HPDE6-E6E7 (cell line): ENCODE measurements around the gene FOSL2.

ENCODE experiments used
- DNase-seq: peaks from one replicate; pipeline ENCODE4 v3.0.0; 2011; ENCODE audit warnings: missing footprints; ENCODE audit errors: extremely low spot score

Gene FOSL2

DNA sequence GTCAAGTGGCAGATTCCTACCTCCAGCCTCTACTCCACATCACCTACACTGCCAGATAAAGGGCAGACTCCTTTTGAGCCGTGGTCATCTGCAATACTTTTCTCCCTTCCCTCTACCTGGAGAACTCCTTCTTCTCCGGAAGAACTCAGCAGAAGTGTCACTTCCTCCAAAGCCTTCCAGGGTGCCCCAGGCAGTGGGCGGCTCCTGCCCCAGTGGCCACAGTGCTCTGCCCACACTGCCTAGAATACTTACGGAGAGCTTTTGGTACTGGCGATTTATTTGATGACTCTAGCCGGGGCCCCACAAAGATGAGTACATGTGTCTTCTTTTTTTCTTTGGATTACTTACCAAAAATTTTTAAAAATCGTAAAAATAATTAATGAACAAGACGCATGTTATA lies 39.7 kb downstream of the FOSL2 start:
- DNase-seq, result no peak

DNA sequence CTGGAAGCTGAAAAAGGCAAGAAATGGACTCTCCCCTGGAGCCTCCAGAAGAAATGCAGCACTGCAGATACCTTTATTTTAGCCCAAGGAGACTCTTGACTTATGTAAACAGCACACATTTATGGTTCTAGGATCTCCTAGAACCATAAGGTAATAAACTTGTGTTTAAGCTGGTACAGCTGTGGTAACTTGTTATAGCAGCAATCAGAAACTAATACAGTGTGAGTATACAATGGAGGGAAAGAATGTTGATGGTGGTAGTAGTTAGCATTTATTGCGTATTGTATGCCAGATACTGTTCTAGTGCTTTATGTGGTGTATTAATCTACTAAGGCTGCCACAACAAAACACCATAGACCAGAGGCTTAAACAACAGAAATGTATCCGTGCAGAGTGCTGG lies 40.6 kb downstream of the FOSL2 start:
- DNase-seq, result no peak

DNA sequence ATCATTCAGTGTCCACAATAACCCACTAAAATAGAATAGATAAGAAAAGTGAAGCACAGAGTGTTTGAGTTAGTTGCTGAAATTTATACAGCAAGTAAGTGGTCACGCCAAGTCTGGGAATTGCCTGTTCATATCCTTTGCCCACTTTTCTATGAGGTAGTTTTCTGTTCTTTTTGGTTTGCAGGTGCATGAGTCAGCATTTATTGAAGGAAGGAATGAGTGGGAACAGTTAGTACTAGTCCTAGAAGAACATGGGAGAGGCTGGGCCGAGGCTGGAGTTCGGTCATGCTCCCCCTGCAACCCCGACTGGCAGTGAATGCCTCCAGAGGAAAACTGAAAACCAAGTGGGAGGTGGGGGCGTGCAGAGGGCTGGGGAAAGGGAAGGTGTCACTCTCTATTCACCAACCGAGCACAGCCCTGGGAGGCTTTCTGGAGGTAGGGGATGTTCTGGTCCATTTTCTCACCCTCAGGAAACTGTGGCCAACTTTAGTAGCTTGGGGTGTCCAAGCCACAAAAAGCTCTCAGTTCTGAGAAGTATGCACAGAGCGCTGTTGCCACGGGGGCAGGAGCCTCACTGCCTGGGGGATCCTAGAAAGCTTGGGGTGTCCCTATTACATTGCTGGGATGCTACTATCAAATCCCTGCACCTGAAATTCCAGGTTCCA lies 41.4 kb downstream of the FOSL2 start:
- DNase-seq, result no peak

DNA sequence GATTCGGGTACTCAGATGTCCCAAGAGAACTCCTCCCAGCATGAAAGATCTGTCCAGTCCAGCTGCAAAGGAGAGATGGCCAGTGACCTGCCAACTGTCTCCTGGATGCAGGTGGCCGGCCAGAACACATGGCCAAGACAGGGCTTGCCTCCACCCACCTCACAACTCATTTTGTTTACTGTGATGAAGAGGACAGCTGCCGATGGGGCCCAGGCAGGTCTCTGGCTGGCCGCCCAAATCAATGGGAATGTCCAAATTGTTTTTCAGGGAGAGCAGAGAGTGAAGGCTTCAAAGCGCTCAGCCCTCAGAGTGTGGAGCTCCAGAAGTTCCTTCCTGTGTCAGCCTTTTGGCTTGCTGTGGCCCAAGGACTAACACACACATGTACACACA lies 41.9 kb downstream of the FOSL2 start:
- no peak for DNase-seq

DNA sequence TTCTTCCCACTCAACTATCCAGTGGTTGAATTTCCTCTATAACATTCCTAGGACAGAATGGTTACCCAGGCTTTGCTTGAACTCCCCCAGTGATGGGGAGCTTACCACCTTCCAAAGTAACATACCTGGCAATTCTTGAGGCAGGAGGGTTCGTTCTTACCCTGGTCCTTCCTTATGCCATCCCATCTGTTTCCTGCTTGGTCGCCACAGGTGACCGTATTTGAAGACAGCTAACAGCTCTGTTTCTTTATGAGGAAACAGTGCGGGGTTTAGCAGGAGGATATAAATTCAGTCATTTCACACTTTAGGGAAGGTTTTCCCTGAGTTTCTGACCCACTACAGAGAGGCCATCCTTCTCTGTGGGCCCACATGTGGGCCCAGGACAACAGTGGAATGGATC lies 42.6 kb downstream of the FOSL2 start:
- no peak for DNase-seq

DNA sequence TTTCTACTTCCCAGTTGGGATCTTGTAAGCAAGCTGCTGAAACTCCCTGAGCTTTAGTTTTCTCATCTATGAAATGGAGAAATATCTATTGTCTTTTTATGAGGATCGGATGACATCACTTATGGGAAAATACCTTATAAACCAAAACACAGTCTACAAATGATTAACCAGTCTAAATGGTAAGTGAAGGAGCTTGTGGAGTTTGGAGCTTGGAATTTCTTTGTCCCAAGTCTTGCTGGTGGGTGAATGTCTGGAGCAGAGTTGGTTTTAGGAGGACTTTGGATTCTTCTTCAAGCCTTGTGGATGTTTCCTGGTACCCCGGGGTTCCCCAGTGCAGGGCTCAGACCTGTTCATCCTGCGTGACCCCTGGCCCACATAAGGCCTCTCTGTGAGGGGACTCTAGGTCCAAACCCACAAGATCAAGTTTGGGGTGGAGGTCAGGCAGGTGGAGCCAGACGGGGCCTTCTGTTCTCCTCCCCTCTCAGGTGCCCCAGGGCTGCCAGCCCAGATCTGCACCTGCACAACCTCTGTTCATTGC lies 43.2 kb downstream of the FOSL2 start:
- no peak for DNase-seq

DNA sequence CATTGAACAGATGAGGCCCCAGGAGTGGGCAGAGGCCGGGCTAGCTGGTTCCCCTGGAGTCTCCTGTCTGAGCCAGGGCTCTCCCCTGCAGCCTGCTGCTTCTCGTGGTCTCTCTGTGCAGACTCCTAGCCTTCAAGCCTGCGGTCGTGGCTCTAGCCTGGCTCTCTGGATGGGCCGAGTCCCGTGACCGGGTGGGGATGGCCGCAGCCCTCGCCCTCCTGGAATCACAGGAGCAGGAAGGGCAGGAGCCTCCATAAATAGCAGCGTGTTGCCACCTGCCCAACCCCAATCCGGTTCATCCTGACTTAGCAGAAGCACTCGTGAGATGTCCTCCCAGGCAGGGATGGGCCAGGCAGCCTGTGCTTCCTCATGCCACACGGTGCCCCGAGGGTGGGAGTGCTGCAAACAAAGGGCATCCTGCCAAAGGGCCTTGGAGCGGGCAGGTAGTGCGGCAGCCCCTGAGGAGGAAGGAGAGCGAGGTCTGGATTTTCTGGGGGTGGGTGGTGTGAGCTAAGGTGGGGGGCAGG lies 43.9 kb downstream of the FOSL2 start:
- DNase-seq, result peak; percentile 95

DNA sequence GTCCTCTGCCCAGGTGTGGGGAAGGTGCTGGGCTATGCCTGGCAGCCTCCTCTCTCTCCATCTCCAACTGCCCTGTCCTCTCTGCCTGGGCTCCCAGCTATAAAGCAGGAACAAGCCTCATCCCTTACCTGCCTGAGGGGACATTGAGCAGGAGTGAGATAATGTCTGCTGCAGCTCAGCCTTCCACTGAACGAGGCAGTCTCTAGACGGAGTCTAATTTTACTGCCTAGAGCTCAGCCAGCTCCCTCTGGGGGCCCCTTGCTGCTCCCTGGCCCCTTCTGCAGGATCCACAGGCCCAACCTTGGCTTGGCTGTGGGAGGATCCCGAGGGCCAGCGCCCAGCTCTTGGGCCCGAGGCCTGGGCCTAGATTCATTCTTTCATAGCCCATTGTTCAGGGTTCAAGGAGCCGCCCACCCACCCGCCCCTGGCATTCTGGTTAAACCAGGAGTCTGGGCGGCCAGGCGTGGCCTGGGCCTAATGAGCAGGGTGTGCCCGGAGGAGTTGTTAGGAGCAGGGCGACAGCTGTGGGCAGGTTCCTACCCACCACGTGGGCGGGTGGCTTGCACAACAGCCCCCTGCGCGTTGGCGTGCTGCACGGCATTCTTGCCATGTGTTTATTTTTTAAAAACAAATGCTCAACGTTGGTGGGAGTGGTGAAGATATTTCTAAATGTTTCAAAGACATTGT lies 44.6 kb downstream of the FOSL2 start:
- peak; percentile 74 for DNase-seq

DNA sequence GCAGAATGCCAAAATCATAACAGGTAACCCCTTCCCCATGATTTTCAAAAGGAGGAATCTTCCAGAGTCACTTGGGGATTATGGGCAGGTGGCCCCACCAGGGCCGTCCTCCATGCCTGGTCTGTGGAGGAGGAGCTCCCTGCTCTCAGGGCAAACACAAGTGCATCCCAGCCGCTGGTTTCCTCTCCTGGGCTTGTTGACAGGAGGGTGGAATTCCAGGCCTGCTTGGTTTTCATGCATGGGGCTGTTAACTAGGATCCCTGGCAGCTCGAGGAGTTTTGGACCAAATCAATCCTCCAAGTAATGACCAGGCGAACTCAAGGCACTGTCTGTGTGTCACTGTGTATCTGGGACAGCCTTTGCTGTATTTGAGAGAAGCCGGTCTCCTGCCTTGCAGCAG lies 45.3 kb downstream of the FOSL2 start:
- DNase-seq, result no peak

DNA sequence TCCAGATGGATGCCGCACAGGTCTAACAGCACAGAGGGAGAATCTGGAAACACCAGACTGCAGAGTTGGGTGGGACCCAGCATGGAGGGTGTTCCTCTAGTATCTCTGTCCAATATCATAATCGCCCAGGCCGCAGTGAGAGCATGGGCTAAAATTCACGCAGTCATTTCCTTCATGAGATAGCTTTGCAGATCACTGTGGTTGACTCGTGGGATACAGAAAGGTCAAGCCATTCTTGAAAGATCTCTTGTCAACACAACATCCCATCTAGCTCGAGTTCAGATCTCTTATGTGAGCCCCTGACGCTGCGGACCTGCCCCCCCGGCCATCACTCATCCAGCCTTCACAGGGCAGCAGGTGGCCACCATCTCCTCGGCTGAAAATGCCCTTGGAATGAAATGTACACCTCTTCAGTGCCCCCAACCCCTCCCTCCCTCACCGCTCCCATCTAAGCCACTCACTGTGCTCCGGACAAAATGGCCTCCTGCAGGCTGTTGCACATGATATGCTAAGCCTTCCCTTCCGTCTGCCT lies 45.9 kb downstream of the FOSL2 start:
- no peak for DNase-seq

DNA sequence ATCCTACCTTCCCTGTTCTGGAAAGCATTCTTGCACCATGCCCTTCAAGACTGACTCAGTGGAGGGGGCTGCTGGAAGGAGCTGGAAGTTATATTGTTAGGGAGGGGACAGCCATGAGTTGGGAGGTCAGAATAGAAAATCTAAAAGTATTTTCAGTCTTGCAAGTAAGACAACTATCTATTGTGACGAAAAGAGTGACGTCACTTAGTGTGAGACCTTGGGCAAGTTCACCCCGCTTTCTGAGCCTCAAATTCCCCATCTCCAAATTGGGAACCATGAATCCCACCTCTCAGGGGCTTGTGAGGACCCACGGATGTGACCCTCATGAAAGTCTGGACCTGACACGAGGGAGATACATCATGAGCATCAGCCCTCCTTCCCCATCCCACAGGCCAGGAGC lies 46.5 kb downstream of the FOSL2 start:
- no peak for DNase-seq

DNA sequence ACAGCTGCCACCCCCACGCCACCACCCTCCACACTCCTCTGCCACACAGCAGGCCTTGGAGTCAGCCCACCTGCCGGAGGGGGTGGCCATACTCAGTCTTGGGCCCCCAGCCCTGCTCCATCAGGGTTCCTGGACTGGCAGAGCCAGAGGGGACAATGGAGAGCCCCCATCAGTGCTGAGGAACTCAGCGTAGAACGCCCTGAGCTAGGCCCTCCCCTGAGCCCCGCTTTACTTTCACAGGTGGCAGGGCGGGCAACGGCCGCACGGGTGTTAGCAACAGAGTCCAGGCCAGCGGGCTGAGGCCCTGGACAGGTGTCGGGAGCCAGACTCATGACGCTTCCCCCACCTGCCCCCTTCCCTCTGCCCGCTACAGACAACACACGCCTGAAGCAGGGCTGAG lies 47.1 kb downstream of the FOSL2 start:
- no peak for DNase-seq

DNA sequence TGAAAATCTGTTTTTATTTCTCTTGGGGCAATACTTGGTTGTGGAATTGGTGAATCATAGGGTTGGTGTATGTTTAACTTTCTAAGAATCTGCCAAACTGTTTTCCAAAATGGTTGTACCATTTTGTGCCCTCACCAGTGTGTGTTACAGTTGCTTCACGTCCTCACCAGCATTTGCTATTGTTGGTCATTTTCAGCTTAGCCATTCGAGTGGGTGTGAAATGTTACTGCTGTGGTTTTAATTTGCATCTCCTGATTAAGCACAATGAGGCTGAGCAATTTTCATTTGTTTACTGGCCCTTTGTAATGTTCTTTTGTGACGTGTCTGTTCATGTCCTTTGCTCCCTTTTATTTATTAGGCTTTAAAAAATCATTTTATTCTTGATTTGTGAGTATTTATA lies 49.7 kb downstream of the FOSL2 start:
- DNase-seq, result no peak

DNA sequence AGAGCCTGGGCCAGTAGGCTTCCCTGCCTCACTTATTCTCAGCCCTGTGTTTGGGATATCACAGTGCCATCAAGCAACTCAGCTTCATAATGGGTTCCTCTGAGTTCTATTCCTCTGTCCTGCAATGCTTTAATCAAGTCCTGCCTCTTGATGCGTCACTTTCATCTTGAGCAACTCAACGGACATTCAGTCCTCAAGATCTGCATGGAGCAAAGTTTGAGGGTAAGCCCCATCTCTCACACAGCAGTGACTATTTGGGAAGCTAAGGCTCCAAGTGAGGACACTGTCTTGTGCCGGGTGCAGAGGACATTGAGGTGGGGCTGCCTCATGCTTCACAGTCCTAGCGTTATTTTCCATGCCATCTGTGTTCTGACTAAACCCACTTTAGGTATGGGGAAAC lies 52.3 kb downstream of the FOSL2 start:
- DNase-seq, result no peak

DNA sequence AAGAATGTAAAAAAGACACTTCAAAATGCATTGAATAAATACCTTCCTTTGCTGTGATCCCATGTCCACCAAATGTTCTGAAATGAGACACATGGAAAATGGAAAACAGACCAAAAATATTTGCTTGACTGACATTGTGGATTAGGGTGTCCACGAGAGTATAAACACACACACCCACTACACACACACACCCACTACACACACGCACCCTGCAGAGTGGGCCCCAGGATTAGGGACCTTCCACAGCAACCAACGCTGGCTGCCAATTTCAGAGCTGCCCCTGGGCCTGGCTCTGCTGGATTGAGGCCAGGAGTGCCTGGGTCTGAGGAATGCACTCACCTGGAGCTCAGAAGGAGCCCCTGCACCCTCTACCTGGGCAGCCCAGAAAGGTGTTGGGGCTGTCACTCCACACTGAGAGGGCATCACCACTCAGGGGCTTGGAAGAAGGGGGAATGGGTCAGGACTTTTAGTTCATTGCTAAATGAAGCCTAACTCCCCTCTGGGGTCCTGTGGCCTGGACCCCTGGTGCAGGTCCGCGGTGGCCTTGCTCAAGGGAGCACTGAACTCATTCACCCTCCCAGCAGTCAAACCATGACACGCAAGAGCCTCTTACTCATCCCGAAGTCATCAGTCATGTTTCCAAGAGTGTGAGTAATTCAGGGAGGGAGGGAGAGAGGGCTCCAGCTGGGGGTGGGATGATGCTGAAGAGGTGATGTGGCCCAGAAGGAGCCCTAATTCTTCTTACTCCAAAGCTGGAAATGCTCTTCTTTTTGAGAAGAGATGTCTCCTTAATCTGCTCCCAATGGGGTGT lies 53.0 kb downstream of the FOSL2 start:
- DNase-seq, result peak; percentile 90

DNA sequence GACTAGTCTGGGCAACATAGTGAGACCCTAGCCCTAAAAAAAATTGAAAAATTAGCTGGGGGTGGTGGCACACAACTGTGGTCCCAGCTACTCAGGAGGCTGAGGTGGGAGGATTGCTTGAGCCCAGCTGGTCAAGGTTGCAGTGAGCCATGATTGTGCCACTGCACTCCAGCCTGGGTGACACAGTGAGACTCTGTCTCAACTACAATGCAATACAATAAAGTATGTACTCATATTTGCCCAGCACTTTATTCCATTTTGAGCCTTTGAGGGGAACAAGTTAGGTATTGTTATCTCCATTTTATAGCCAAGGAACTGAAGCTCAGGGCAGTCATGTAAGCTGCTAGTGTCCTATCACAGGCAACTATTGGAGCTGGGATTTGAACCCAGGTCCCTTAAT lies 53.9 kb downstream of the FOSL2 start:
- DNase-seq, result no peak

DNA sequence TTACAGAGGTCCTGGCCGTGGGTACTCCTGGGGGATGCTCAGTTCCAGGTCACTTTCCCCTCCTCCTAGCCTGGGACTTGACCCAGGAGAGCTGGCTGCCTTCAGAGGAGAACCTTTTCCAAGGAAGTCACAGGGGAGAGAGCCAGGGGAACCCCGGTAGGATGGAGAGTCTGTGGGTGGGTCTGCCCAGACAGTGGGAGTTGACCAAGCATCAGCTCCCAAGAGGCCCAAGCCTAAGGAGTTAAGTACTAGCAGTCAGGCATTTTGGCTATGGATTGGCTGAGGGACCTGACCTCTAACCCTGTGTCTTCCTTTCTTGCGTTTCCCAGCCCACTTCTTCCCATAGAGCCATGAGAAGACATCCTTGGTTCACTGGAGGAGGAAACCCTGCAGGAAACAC lies 54.4 kb downstream of the FOSL2 start:
- no peak for DNase-seq

DNA sequence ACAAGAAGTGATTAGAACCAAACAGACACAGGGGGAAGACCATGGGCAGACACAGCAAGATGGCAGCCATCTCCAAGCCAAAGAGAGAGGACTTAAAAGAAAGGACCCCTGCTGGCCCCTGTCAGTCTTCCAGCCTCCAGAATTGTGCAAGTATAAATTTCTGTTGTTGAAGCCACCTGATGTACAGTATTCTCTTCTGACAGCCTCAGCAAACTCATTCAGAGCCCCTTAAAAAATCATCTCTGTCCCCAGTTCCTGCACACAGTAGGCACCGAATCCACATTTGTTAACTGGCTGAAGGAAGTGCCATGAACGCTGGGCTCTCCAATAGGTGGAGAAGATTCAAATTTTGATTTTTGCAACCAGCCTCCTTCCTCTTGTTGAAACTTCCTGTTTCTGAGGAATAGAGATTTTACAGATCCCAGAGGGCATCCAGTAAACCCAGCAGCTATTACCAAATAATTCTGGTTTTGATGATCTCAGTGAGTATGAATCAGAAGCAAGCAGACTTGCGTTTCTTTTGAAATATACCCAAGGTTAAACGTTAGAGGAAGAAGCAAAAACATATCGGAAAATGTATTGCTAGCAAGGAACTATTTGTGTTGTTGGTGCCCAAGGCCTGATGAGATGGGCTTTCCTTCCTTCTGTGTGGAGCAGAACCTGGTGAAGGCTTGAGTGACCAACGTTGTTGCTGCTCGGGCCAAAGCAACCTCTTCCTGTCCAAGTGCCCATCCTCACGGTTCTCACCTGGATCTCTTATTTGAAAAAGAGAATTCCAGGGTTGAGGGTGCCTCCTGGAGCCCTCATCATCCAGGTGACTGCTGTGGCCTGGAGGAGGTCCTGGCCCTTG lies 55.5 kb downstream of the FOSL2 start:
- no peak for DNase-seq

DNA sequence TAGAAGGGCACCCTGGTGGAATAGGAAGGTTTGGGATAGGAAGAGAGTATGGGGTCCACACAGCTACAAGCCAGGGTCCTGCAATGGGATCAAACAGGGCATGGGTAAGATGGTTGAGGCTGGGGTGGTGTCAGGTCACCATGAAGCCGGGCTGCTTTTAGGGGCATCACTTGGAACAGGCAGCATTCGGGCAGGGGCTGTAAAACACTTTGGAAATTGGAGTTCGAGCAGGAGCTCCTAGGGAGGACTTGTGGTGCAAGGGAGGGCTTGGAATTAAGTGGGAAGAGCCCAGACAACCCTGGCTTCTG lies 56.1 kb downstream of the FOSL2 start:
- DNase-seq, result no peak

DNA sequence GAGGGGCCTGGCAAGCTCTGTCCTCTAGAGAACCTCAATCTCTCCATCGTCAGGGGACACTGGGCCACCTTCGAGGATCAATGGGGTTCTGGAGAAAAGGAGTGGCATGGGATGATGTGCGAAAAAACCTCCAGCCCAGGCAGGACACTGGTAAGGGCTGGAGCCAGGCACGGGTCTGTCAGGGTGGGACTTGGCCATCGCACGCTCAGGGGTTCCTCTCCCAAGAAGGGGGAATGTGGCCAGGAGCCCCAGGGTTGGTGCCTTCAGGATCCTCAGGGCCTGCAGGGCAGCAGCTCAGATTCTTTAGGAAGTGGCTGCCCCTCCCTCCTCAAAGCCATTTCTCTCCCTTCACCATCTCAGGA lies 56.4 kb downstream of the FOSL2 start:
- no peak for DNase-seq
